Hematopoietic multipotent progenitor cell treated with erythropoietin and hydrocortisone succinate and interleukin-3 and kit ligand, for 6 days (in vitro differentiated cells): ENCODE measurements around the gene CELF2.
"Not testable (repeated sequence)": the region's sequence is repeated elsewhere in the genome, so short reads cannot be mapped to it uniquely, and the experiment has no call there.

ENCODE experiments used
- DNase-seq: peaks from one replicate; pipeline ENCODE4 v3.0.0-alpha.2; 2015

Gene CELF2

GRCh38 chr10:11098666-11099065 lies 81.0 kb downstream of the CELF2 start:
- DNase-seq, result no peak

- peak; percentile 50 for DNase-seq
Measured at GRCh38 chr10:11104772-11105675, 87.4 kb downstream of the CELF2 start.

GRCh38 chr10:11105676-11106004 lies 88.0 kb downstream of the CELF2 start:
- no peak for DNase-seq

GRCh38 chr10:11106621-11107374 lies 89.1 kb downstream of the CELF2 start:
- no peak for DNase-seq

GRCh38 chr10:11107948-11108347 lies 90.3 kb downstream of the CELF2 start:
- no peak for DNase-seq

- no peak for DNase-seq
Measured at GRCh38 chr10:11108356-11108755, 90.7 kb downstream of the CELF2 start.

GRCh38 chr10:11109590-11109989 lies 91.9 kb downstream of the CELF2 start:
- DNase-seq, result no peak

- no peak for DNase-seq
Measured at GRCh38 chr10:11110539-11110938, 92.9 kb downstream of the CELF2 start.

GRCh38 chr10:11111490-11111889 lies 93.8 kb downstream of the CELF2 start:
- no peak for DNase-seq

- no peak for DNase-seq
Measured at GRCh38 chr10:11112718-11113117, 95.0 kb downstream of the CELF2 start.

GRCh38 chr10:11113156-11113555 lies 95.5 kb downstream of the CELF2 start:
- DNase-seq, result peak; percentile 88

GRCh38 chr10:11114269-11114668 lies 96.6 kb downstream of the CELF2 start:
- no peak for DNase-seq

GRCh38 chr10:11115337-11115736 lies 97.7 kb downstream of the CELF2 start:
- DNase-seq, result no peak

GRCh38 chr10:11116361-11116760 lies 98.7 kb downstream of the CELF2 start:
- peak; percentile 84 for DNase-seq

- DNase-seq, result no peak
Measured at GRCh38 chr10:11116817-11117216, 99.1 kb downstream of the CELF2 start.

- no peak for DNase-seq
Measured at GRCh38 chr10:11118686-11119085, 101.0 kb downstream of the CELF2 start.

- no peak for DNase-seq
Measured at GRCh38 chr10:11119843-11120242, 102.2 kb downstream of the CELF2 start.

GRCh38 chr10:11120711-11121110 lies 103.0 kb downstream of the CELF2 start:
- no peak for DNase-seq

GRCh38 chr10:11123892-11124291 lies 106.2 kb downstream of the CELF2 start:
- not testable (repeated sequence) for DNase-seq

GRCh38 chr10:11125004-11125403 lies 107.3 kb downstream of the CELF2 start:
- no peak for DNase-seq

GRCh38 chr10:11127017-11127416 lies 109.3 kb downstream of the CELF2 start:
- DNase-seq, result not testable (repeated sequence)

- no peak for DNase-seq
Measured at GRCh38 chr10:11131112-11131639, 113.5 kb downstream of the CELF2 start.

GRCh38 chr10:11134411-11134810 lies 116.7 kb downstream of the CELF2 start:
- DNase-seq, result no peak

- no peak for DNase-seq
Measured at GRCh38 chr10:11135709-11136108, 118.0 kb downstream of the CELF2 start.
